Fibroblast of the aortic adventitia (primary cell): ENCODE measurements around the gene CACTIN. TPM values are rescaled to one million over a fixed set of nuclear protein-coding genes. Genes with fewer than 3 reads are reported as not detected.
A peak's percentile ranks its signal among the peaks of the same experiment; 100 is the strongest.
"Not testable (repeated sequence)": the region's sequence is repeated elsewhere in the genome, so short reads cannot be mapped to it uniquely, and the experiment has no call there.

Experiments used
- DNase-seq: peaks from one replicate; pipeline ENCODE4 v3.0.0-alpha.2; 2010; ENCODE audit warnings: low read depth
- H3K4me3 ChIP-seq: 2 replicates; pipeline ENCODE4 v1.5.1; 2011; ENCODE audit warnings: low read depth, mild to moderate bottlenecking, control low read depth, low read length, moderate library complexity
- CTCF ChIP-seq: IDR thresholded peaks from 2 replicates; pipeline ENCODE4 v1.5.1; 2011; ENCODE audit warnings: mild to moderate bottlenecking, low read length, control low read depth, inconsistent platforms; ENCODE audit not compliant: insufficient read depth
- small RNA-seq: library from RNA; depleted of rRNA; stranded (forward); fragments of <200 nt; gene quantifications from one replicate; pipeline ENCODE3, GENCODE V24; 2012
- total RNA-seq: library from RNA; depleted of rRNA; stranded (reverse); fragments of >200 nt; gene quantifications from 2 replicates; pipeline ENCODE4 v1.2.3, GENCODE V29; 2012; ENCODE audit warnings: low replicate concordance

The CACTIN gene
- total RNA-seq, 1 donor, result 15.7 TPM

- no peak for DNase-seq
- H3K4me3 ChIP-seq, result peak within 1 kb of the TSS; percentile 81
- no peak for TF ChIP-seq CTCF
These were observed 53.8 kb downstream of the CACTIN start, which contains the start of gene HMG20B for GRCh38 chr19:3572855-3573161. Gene HMG20B, plus strand, starts transcription at chr19:3572944. Its CDS starts 366 bp downstream, at chr19:3573310.

GRCh38 chr19:3572132-3572854, 54.3 kb downstream of the CACTIN start:
- H3K4me3 ChIP-seq, result peak overlapping the region; percentile 76
- peak; percentile 99 for DNase-seq
- TF ChIP-seq CTCF, result no peak

GRCh38 chr19:3570606-3571011, 56.0 kb downstream of the CACTIN start:
- TF ChIP-seq CTCF, result no peak
- no peak overlapping the region for H3K4me3 ChIP-seq
- no peak for DNase-seq

- H3K4me3 ChIP-seq, DNase-seq: not testable (repeated sequence)
These were observed 56.5 kb downstream of the CACTIN start for GRCh38 chr19:3570042-3570441.

- no peak for TF ChIP-seq CTCF
- DNase-seq, result no peak
These were observed 61.5 kb downstream of the CACTIN start for GRCh38 chr19:3565139-3565538.

GRCh38 chr19:3563709-3564524, 62.7 kb downstream of the CACTIN start:
- no peak overlapping the region for H3K4me3 ChIP-seq
- no peak for DNase-seq
- TF ChIP-seq CTCF, result no peak

More at GRCh38 chr19:3565139-3565538, 61.5 kb downstream of the CACTIN start:
- no peak overlapping the region for H3K4me3 ChIP-seq

Small RNA genes lying within 50 kb of the gene (small RNA-seq; reads per million reads assigned to genes)
- not detected for gene AC005786.1

Other genes with a start within 250 kb of the CACTIN start
- not detected in 2 replicates for gene SMIM24, start 146.3 kb downstream of the CACTIN start, total RNA-seq
- not detected in 2 replicates for gene SMIM44, start 143.3 kb downstream of the CACTIN start, total RNA-seq
- gene DOHH, start 126.1 kb downstream of the CACTIN start, total RNA-seq, result 6.5 and 18.6 TPM in 2 replicates
- 14.8 and 30.2 TPM in 2 replicates for gene FZR1, start 120.5 kb downstream of the CACTIN start, total RNA-seq
- gene TEKTIP1, start 87.6 kb downstream of the CACTIN start, total RNA-seq, result not detected in 2 replicates
- 51.7 and 52.6 TPM in 2 replicates for gene MFSD12, start 69.2 kb downstream of the CACTIN start, total RNA-seq
- gene HMG20B, start 53.8 kb downstream of the CACTIN start, total RNA-seq, result 56.6 and 219 TPM in 2 replicates
- under 0.01 and 0.33 TPM in 2 replicates for gene GIPC3, start 41.3 kb downstream of the CACTIN start, total RNA-seq
- 0.49 and 5.0 TPM in 2 replicates for gene TBXA2R, start 19.9 kb downstream of the CACTIN start, total RNA-seq
- 12.8 and 32.2 TPM in 2 replicates for gene PIP5K1C, start 73.7 kb upstream of the CACTIN start, total RNA-seq
- gene TJP3, start 81.6 kb upstream of the CACTIN start, total RNA-seq, result not detected in 2 replicates
- gene APBA3, start 134.9 kb upstream of the CACTIN start, total RNA-seq, result 15.5 and 39.5 TPM in 2 replicates
- gene MRPL54, start 135.9 kb upstream of the CACTIN start, total RNA-seq, result 38.8 and 60.5 TPM in 2 replicates
- not detected in 2 replicates for gene RAX2, start 145.4 kb upstream of the CACTIN start, total RNA-seq
- gene MATK, start 159.6 kb upstream of the CACTIN start, total RNA-seq, result not detected in 2 replicates
- gene ZFR2, start 242.2 kb upstream of the CACTIN start, total RNA-seq, result not detected in 2 replicates